GM12865 (cell line): ENCODE measurements around the gene AIG1.
A peak's percentile ranks its signal among the peaks of the same experiment; 100 is the strongest.

Source experiments
- DNase-seq: peaks from one replicate; pipeline ENCODE4 v3.0.0; 2010; ENCODE audit warnings: low read depth
- H3K4me3 ChIP-seq: 2 replicates; pipeline ENCODE4 v1.5.1; 2011; ENCODE audit warnings: mild to moderate bottlenecking, low read depth, low read length, control low read depth
- CTCF ChIP-seq: IDR thresholded peaks from 2 replicates; pipeline ENCODE4 v1.5.1; 2011; ENCODE audit warnings: low read length, control low read depth, low read depth, inconsistent platforms; ENCODE audit not compliant: insufficient read depth; ENCODE audit errors: missing control alignments

The AIG1 gene

DNA sequence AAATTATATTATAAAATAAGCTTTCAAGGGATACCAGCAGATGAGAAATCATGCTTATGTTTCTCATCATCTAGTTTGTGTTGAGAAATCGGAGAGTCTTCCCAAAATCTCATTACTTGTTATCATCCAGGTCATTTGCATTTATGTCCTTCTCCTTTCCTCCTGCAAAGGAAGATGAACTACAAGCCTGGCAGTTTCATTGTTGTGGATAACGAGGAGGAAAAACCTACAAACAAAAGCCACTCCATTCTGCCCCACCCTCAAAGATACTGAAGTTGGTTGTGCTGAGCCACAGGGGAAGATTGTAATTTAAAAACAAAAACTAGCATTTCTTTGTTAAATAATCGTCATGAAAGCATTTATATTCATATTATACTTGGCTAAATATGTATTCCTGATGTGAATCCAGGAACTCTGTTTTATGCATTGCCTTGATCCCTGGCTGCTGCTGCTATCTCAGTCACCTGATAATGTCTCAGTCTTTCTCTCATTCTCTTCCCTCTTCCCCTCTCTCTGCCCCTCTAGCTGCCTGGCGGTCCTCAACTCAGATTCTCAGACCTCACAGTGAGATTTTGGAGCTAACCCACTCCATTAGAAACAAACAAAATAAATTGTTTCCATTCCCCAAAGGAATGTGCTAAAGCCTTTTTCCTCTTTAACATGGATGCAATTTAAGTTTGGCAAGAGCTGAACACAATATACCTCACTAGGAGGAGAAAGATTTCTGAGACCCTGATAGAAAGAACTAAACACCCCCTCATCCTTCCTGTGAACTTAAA is 204.5 kb downstream of the AIG1 start:
- H3K4me3 ChIP-seq = no peak overlapping the region
- no peak for TF ChIP-seq CTCF
- DNase-seq = no peak

- no peak for DNase-seq
- no peak for TF ChIP-seq CTCF
- H3K4me3 ChIP-seq = no peak overlapping the region
These were observed 207.1 kb downstream of the AIG1 start for GRCh38 chr6:143267760-143268159.

- no peak for DNase-seq
- TF ChIP-seq CTCF = no peak
- H3K4me3 ChIP-seq = no peak overlapping the region
These were observed 207.8 kb downstream of the AIG1 start for GRCh38 chr6:143268439-143268838.

- H3K4me3 ChIP-seq = no peak overlapping the region
- no peak for DNase-seq
- TF ChIP-seq CTCF = no peak
These were observed 209.3 kb downstream of the AIG1 start for GRCh38 chr6:143270026-143270425.

- TF ChIP-seq CTCF = no peak
- H3K4me3 ChIP-seq = no peak overlapping the region
- no peak for DNase-seq
These were observed 210.3 kb downstream of the AIG1 start for GRCh38 chr6:143271024-143271423.

DNA sequence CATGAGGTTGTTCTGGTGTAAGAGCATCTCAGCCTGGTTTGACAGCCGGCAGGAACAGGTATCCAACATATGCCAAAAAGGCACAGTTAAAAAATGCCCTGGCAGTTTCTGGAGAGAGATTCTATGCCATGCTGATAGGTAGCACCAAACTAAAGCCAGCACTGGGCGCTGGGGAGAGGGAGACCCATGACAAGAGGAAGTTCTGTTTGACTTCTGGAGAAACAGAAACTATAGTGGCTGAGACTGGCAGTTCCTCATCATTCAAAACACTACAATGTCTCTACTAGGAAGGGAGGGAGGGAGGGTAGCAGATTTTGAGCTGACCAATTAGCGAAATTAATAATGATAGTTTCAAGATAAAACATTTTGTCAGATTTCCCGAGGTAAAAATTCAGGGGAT is 215.7 kb downstream of the AIG1 start:
- peak; percentile 71 for DNase-seq
- peak overlapping the region; percentile 2; the same call in 1 of the 2 replicates for H3K4me3 ChIP-seq
- no peak for TF ChIP-seq CTCF

GRCh38 chr6:143279385-143279784 is 218.7 kb downstream of the AIG1 start:
- TF ChIP-seq CTCF = peak; percentile 37
- H3K4me3 ChIP-seq = no peak overlapping the region
- peak; percentile 29 for DNase-seq
